Esophagus squamous epithelium (tissue), 5 donors: Measurements from ENCODE around the gene EPC2. TPM values are rescaled to one million over a fixed set of nuclear protein-coding genes. Genes with fewer than 3 reads are reported as not detected.
A peak's percentile ranks its signal among the peaks of the same experiment; 100 is the strongest.
"Not testable (repeated sequence)": the region's sequence is repeated elsewhere in the genome, so short reads cannot be mapped to it uniquely, and the experiment has no call there.

Experiments
- DNase-seq: peaks from one replicate; lab custom pipeline; 2025; lab: John Stamatoyannopoulos, UW
- H3K27ac ChIP-seq, 4 donors: fragments of 200-600 bp; sonication (generic); one replicate each; pipeline ENCODE4 v1.5.1; 2016 to 2019; ENCODE audit warnings: mild to moderate bottlenecking in 1 of 4
- H3K27me3 ChIP-seq, 4 donors: fragments of 200-600 bp; sonication (generic); 1 replicate in 3 of 4; 2 replicates in 1 of 4; pipeline versions ENCODE4 v1.5.1 to v1.6.0; 2017 to 2021; ENCODE audit warnings: antibody characterized with exemption in 1 of 4
- H3K36me3 ChIP-seq, 3 donors: fragments of 200-600 bp; sonication (generic); one replicate each; pipeline ENCODE4 v1.5.1; 2016 to 2019
- H3K4me1 ChIP-seq, 3 donors: fragments of 200-600 bp; sonication (generic); one replicate each; pipeline ENCODE4 v1.5.1; 2017 to 2019
- H3K4me3 ChIP-seq, 4 donors: fragments of 200-600 bp; sonication (generic); 1 replicate in 3 of 4; 2 replicates in 1 of 4; pipeline ENCODE4 v1.5.1; 2016 to 2019; ENCODE audit warnings: mild to moderate bottlenecking in 2 of 4, moderate library complexity in 1 of 4
- H3K9me3 ChIP-seq, 3 donors: fragments of 200-600 bp; sonication (generic); one replicate each; pipeline ENCODE4 v1.5.1; 2016 to 2019
- POLR2A ChIP-seq, 4 donors: fragments of 450-650 bp; IDR thresholded peaks; one replicate each; pipeline ENCODE4 v1.6.1; 2017; ENCODE audit warnings: antibody characterized with exemption in 4 of 4, mild to moderate bottlenecking in 4 of 4, moderate library complexity in 3 of 4
- WGBS, 2 donors: methylation state at CpG; one replicate each; pipeline ENCODE4 v1.1.5; 2018; 5-methylcytosine and 5-hydroxymethylcytosine counted together
- intact Hi-C: fragments of 100-400 bp; cut with DNase I; formaldehyde crosslinking; loops from one replicate; pipeline ENCODE4 v1.15.0; 2022
- total RNA-seq, 4 donors: library from RNA; depleted of rRNA; stranded (reverse); fragments of >200 nt; gene quantifications; one replicate each; pipeline ENCODE4 v1.1.0, GENCODE V29; 2016
- TF ChIP-seq, protein P1 (sequence below), 6 experiments: fragments of 450-650 bp in 4 of 6; fragments of 200-600 bp in 2 of 6; sonication (generic) in 2 of 6; IDR thresholded peaks; one replicate each; pipeline ENCODE4 v1.5.1; 2016 to 2019; ENCODE audit warnings: antibody characterized with exemption in 6 of 6, mild to moderate bottlenecking in 4 of 6, moderate library complexity in 4 of 6
- donor health status: DM: yes; HTN: yes; CAD: no.

The EPC2 gene
- total RNA-seq, 4 donors from 2014 or later: 10.6 to 29.2 (median 15.4) TPM

DNA sequence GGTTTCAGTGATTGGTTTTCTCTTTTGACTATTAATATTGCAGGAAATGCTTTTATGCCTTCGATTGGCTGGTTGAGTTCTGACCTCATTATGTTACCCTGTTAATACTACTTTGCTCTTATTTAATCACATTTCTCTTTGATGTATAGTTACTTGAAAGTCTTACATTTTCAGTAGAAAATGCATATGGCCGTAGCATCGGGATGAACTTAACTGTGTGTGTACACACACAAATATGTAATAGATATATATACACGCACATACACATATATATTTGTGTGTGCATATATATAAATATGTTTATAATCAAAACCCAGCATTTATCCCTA lies 1.6 kb downstream of the EPC2 start:
- no peaks in the 10 kb centered on the region for H3K27me3 ChIP-seq
- no peak for TF ChIP-seq POLR2A (IDR thresholded peaks at IDR 0.05)
- TF ChIP-seq, protein P1, sequence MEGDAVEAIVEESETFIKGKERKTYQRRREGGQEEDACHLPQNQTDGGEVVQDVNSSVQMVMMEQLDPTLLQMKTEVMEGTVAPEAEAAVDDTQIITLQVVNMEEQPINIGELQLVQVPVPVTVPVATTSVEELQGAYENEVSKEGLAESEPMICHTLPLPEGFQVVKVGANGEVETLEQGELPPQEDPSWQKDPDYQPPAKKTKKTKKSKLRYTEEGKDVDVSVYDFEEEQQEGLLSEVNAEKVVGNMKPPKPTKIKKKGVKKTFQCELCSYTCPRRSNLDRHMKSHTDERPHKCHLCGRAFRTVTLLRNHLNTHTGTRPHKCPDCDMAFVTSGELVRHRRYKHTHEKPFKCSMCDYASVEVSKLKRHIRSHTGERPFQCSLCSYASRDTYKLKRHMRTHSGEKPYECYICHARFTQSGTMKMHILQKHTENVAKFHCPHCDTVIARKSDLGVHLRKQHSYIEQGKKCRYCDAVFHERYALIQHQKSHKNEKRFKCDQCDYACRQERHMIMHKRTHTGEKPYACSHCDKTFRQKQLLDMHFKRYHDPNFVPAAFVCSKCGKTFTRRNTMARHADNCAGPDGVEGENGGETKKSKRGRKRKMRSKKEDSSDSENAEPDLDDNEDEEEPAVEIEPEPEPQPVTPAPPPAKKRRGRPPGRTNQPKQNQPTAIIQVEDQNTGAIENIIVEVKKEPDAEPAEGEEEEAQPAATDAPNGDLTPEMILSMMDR (IDR thresholded peaks at IDR 0.05): no peak
- peak overlapping the region; percentile 83 to 92 (median 88) for H3K4me3 ChIP-seq
- WGBS, 2 donors: 6 to 23% methylated on average over 4 of the region's 4 CpGs
- peaks cover 0 to 57% (median 19%) of the 10 kb centered on the region in 3 donors for H3K4me1 ChIP-seq
- H3K27ac ChIP-seq: peak overlapping the region in 3 of 4 donors; percentile 95 to 100 (median 100)
- no peak for DNase-seq
- H3K36me3 ChIP-seq: no peaks in the 10 kb centered on the region
- no peaks in the 10 kb centered on the region for H3K9me3 ChIP-seq
- intact Hi-C loops: no loop called here

DNA sequence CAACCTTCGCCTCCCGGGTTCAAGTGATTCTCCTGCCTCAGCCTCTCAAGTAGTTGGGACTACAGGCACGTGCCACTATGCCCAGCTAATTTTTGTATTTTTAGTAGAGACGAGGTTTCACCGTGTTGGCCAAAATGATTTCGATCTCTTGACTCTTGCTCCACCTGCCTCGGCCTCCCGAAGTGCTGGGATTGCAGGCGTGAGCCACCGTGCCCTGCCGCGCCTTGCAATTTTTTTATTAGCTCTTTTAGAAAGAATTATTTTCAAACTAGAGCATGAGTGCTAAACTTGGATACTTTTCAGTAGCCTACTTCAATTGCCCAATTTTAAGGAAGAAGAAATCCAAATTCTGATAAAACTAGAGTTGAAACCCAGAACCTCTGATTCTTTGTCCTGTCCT lies 3.2 kb downstream of the EPC2 start:
- H3K27me3 ChIP-seq, intact Hi-C loops, H3K27ac ChIP-seq, DNase-seq, H3K9me3 ChIP-seq, H3K36me3 ChIP-seq, H3K4me3 ChIP-seq: not testable (repeated sequence)
- H3K4me1 ChIP-seq: peaks cover 0 to 66% (median 19%) of the 10 kb centered on the region in 3 donors
- WGBS, 2 donors: 92 to 95% methylated on average over 12 of the region's 12 CpGs

DNA sequence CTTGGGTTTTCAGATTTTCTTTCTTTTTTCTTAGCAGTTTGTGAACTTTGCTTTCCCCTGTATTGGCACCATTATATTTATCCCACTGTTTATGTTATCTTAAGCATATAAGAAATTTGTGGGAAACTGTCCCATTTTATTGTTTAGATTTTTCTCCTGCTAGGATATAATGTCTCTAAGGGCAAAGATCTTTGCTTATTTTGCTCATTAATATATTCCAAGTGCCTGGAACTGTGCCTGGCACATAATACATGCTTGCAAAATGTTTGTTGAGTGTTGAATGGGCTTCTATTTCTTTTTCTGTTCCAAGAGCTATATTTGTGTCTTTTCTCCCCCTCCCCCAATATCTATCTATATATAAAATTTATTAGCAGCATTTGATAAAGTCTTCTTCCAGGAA lies 5.4 kb downstream of the EPC2 start:
- no peak for DNase-seq
- Histone ChIP-seq H3K9me3 (no peaks in the 10 kb centered on the region), H3K4me3 (no peak overlapping the region), H3K4me1 (peaks cover 0 to 62% (median 14%) of the 10 kb centered on the region in 3 donors), H3K36me3 (no peaks in the 10 kb centered on the region), H3K27ac (no peak overlapping the region), H3K27me3 (no peaks in the 10 kb centered on the region)
- intact Hi-C loops: no loop called here
- TF ChIP-seq, protein P1 (IDR thresholded peaks at IDR 0.05): no peak
- TF ChIP-seq POLR2A (IDR thresholded peaks at IDR 0.05): no peak

DNA sequence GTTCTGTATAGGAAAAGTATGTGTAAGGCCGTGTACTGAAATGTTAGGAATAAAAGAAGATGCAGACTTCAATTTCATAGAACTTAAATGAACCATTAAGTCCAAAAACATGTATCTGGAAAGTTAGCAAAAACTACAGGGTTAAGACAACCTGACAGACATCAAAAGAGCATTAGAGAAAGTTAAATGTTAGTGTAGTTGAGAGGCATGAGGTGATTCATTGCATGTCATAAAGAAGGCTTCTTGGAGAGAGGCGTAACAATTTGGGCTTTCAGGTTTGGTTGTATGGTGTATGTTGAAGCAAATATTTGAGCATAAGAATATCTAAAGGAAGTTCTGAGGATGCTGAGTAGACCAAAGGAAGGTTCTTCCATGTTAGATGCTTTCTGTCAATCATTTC lies 6.3 kb downstream of the EPC2 start:
- Histone ChIP-seq H3K27me3 (no peaks in the 10 kb centered on the region), H3K4me3 (no peak overlapping the region), H3K4me1 (peaks cover 0 to 62% (median 14%) of the 10 kb centered on the region in 3 donors), H3K9me3 (no peaks in the 10 kb centered on the region), H3K36me3 (no peaks in the 10 kb centered on the region), H3K27ac (no peak overlapping the region)
- WGBS, 2 donors: 71 to 78% methylated on average over 2 of the region's 2 CpGs
- TF ChIP-seq POLR2A (IDR thresholded peaks at IDR 0.05): no peak
- TF ChIP-seq, protein P1 (IDR thresholded peaks at IDR 0.05): no peak
- DNase-seq: no peak
- intact Hi-C loops: no loop called here

DNA sequence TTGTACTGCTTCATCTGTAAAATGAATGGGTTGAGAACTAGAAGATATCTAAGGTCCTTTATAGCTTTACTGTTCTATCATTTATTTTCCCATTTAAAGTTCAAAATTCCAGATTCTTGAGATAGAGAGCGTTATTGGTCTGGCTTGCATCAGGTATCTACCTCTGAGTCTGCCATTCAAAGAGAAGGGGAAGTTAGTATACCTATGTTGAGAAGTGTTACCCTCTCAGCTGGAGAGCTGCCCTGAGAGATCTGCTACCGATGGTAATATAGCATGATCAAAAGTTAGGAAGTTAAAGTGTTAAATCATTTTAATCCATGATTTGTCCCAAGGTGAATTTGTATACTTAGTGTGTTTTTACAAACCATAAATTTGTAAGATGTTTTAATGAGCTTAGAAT lies 7.4 kb downstream of the EPC2 start:
- H3K27me3 ChIP-seq: no peaks in the 10 kb centered on the region
- H3K4me3 ChIP-seq: no peak overlapping the region
- TF ChIP-seq, protein P1 (IDR thresholded peaks at IDR 0.05): no peak
- no peak for TF ChIP-seq POLR2A (IDR thresholded peaks at IDR 0.05)
- H3K4me1 ChIP-seq: peaks cover 0 to 61% (median 7%) of the 10 kb centered on the region in 3 donors
- H3K36me3 ChIP-seq: no peaks in the 10 kb centered on the region
- intact Hi-C loops: no loop called here
- 72 to 81% methylated on average over 2 of the region's 2 CpGs for WGBS, 2 donors
- H3K27ac ChIP-seq: no peak overlapping the region
- no peaks in the 10 kb centered on the region for H3K9me3 ChIP-seq
- no peak for DNase-seq

DNA sequence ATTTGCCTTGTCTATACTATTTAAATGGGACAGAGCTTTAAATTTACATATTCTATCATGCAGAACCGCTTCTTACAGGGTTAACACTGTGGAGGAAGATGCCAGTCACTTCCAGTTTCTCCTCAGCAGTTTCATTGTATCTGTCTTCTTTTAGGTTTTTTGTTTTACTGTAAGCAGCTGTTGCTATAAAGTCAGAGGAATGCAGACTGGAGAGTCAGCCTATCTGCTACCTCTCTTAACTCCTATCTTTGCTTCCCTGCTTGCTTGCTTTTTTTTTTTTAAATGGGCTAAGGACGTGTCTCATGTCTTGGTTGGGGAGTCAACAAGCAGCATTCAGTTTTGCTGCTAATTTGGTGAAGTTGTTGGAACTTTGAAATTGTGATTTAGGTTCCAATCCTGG lies 8.9 kb downstream of the EPC2 start:
- Histone ChIP-seq H3K4me3 (no peak overlapping the region), H3K4me1 (peaks cover 0 to 62% (median 7%) of the 10 kb centered on the region in 3 donors), H3K36me3 (no peaks in the 10 kb centered on the region), H3K27me3 (no peaks in the 10 kb centered on the region), H3K27ac (no peak overlapping the region), H3K9me3 (no peaks in the 10 kb centered on the region)
- intact Hi-C loops: no loop called here
- 52 to 57% methylated on average over 2 of the region's 2 CpGs for WGBS, 2 donors
- DNase-seq: no peak
- TF ChIP-seq POLR2A (IDR thresholded peaks at IDR 0.05): no peak
- TF ChIP-seq, protein P1 (IDR thresholded peaks at IDR 0.05): no peak
